HG02798 (cell line): Measurements from ENCODE around the gene FRMD5.

ENCODE experiments used
- ATAC-seq: cut with Tn5 transposase; IDR thresholded peaks from one replicate; pipeline ENCODE4 v1.9.1; 2021; ENCODE audit warnings: mild to moderate bottlenecking; ENCODE audit not compliant: unreplicated experiment, poor library complexity

Gene FRMD5

DNA sequence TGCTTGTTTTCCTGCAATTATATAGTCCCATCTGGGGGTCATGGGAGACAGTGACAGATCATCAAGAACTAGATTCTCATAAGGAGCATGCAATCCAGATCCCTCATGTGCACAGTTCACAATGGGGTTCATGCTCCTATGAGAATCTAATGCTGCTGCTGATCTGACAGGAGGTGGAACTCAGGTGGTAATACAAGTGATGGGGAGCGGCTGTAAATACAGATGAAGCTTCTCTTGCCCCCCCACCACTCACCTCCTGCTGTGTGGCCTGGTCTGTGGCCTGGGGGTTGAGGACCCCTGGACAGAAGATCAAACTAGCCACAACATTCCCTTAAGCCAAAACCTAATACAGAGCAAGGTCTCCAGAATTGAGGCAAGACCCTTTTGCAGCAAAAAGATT, 207.1 kb downstream of the FRMD5 start:
- no peak for ATAC-seq

DNA sequence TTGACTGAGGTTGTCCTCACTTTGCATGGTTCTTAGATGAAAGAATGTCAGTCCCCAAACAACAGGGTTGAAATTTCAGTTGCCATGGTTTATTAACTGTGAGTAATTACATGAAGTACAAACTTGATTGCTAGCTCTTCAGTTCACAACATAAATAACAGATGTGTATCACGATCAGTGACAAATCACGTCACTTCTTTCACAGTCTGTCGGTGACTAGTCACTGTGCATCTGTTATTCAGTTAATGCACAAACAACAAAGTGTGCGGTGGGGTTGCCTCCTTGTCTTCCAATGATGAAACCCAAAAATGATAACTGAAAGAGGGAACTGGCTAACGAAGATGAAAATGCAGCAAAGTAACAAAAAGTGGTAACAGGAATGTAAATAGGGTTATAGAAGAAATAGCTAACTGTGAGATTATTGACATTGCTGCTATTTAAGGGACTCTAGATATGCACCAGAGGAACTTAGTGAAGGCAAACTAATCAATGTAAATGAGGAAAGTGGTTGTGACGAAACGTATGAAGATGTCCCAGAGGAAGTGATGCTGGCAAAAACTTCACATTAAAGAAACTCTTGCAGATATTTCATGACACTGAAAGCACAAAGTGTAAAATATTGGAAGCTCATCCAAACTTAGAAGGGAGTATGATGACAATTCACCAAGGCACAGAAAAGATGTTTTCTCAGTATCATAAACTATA, 208.9 kb downstream of the FRMD5 start:
- ATAC-seq = no peak

DNA sequence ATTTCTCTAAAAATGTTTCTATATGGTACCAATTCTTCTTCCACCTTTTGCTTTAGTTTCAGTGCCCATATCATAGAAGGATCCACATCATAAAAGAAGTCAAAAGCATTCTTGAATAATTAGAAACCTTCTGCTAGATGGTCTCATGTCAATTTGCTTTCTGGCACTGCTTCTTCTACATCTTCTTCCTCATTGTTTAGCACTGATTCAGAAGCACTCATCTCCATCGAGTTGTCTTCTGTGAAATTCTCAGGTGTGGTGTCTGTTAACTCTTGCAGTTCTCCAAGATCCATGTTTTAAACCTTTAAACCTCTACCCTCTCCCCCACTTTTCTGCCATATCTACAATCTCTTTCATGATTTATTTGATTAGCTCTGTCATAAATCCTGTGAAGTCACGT, 213.5 kb downstream of the FRMD5 start:
- no peak for ATAC-seq

DNA sequence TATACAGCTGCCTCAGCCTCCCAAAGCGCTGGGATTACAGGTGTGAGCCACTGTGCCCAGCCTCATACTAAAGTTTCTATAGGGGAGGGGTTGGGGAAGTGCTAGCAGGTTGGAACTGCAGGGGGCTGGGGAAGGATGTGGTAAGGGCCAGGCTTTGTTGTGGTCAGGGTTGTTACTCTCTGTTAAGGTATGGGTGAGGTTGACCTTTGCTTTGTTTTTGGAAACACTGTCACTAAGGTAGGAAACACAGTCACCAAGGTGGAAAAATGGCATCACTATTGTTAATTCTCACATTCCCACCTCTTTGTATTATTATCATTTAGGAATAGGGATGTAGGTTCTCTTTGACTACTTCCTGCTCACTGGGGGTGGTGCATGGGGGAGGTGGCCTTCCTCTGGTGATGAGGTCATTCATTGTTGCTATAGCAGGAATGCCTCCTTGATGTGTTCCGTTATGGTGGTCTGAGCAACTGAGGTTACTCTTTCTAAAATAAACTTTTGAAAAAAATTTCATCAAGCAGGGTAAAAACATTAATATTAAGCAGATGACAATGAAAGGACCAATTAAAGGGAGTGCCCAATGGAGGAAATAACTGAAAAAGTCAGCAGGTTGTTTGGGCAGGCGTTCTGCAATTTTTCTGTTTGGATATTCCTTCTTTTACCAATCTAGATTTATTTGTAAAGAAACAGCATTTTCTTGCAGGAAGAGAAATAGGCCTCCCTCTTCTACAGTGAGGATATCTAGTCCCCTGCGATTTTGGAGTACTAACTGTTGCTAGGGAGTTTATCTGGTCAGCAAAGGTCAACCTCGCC, 217.8 kb downstream of the FRMD5 start:
- no peak for ATAC-seq

DNA sequence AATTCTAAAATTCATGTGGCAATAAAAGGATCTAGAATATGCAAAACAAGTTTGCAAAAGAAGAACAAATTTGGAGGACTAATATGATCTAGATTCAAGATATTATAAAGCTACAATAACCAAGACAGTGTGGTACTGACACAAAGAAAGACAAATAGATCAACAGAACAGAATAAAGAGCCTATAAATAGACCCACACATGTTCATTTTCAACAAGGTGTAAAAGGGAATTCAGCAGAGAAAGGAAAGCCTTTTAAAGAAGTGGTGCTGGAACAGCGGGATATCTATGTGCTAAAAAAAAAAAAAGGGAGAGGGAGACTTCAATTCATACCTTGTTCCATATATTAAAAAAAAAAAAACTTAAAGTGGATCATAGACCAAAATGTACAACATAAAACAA, 219.3 kb downstream of the FRMD5 start:
- ATAC-seq = no peak

DNA sequence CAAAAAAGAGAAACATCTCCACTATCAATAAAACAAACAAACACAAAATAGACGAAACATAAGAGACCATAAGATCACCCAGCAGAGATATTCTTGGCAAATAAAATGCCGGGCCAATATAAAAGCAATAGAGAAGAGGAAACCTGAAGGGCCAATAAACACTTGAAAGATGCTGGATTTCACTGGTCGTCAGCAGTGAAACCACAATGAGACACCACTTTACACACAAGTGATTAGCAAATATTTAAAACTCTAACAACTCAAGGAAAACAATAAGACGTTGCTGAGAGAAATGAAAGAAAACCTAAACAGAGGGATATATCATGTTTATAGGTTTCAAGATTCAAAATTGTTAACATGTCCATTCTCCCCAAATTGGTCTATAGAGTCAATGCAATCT, 219.7 kb downstream of the FRMD5 start:
- no peak for ATAC-seq

DNA sequence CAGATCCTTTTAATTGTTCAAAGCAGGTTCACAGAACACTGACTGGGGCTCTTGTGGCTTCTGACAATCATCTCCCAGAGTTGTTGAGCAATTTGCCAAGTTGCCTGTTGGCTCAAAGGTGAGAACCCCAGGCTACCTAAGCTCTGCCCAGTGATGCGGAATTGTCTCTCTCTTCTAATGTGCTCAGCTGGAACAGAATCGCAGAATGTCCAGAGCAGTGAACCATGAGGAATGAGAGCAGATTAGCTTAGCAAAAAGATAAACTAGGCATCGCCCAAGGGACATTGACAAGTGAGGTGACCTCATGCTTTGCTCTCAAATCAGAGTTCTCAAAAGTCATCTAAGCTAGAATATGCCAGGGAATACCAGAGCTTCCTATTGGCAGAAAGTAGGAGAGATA, 220.2 kb downstream of the FRMD5 start:
- ATAC-seq = no peak

DNA sequence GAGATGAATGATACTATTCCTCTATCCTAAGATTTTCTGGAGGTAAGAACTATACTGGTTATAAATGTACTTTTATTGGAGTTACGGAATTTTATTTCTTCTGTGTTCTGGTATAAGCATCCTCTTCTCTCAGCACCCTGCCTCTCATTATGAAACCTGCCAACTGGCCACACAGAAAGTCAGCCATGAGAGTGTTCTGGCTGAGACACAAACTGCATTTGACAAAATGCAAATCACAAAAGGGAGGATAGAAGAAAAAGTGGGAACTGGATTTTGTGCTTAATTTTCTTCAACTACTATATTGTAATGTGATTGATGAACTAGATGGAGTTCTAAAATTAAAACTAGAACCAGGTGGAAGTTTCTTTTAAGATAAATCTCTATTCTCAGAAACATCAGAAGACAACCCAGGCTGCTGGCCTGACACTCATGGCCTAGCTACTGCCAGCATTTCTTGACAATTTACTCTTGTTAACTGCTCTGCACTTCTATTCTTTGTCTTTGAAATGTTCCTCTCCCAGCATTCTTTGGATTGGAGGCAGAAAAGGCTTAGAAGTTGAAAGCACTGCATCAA, 225.2 kb downstream of the FRMD5 start:
- ATAC-seq = no peak

DNA sequence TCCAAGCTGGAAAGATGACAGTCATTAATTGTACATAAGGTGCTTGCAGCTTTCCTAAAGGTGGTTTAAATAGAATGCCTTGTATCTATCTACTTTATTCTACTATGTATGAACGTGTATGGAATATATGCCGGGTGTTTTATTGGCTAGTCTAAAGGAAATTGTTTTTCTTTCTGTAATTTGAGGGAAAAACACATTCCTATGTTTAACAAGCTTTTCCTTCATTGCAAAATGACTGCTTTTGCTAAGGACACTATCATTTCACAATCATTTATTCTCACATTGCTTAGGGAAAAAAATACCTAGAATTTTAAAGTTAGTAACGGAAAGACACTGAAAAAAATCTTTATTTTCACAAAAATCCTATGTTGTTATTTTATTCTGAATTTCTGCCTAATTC, 226.5 kb downstream of the FRMD5 start:
- no peak for ATAC-seq

DNA sequence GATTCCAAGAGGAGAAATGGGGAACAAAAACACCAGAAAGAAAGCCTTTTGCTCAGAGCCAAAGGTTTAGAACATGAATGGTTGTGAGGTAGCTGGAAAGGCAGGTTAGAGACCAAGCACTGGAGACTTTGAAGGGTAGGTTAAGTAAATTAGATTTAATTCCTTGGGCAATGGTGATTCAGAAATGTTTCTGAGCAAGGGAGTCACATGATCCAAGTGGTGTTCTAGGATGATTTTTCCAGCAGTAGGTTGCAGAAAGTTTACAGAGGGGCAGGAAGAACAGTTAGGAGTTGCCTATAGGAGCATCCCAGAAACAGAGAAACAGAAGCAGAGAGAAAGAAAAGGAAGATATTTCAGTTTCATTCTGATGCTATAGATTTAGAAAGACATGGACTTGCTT, 228.4 kb downstream of the FRMD5 start:
- no peak for ATAC-seq

DNA sequence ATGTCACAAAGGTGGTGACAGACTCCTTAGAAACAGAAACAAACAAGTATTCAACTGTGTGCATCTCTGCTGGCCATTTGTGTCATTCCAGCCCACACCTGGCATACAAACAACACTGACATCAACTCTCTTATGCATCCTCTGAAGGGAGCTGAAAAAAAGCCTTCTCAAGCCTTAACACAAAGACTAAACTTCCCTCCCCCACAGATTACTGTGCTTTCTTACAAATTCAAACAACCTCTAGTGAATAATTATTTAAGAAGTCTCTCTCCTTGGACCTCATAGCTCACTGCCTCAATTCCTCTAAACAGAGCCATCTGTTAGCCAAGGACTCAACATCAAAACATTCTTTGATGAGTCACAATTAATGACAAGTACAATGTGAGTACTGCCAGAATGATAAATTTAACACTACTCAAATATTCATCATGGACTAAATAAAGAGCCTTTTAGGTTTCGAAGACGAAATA, 236.2 kb downstream of the FRMD5 start:
- ATAC-seq = no peak

DNA sequence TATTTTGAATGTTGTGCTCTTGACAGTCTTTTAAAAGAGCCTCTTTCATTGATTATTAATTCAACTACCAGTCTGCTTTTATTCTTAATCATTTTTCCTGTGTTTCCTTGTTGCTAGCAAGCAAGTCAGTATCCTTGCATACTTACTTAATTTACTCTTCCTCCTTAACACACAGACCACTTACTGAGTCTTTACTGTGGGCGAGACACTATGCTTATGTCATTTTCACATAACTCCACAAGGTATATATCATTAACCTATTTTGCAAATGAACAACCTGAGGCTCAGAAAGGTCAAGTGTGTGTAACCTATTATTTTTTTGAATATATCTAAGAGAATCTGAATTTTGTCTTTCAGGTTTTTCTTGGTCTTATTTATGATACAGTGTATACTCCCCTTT, 237.3 kb downstream of the FRMD5 start:
- no peak for ATAC-seq

DNA sequence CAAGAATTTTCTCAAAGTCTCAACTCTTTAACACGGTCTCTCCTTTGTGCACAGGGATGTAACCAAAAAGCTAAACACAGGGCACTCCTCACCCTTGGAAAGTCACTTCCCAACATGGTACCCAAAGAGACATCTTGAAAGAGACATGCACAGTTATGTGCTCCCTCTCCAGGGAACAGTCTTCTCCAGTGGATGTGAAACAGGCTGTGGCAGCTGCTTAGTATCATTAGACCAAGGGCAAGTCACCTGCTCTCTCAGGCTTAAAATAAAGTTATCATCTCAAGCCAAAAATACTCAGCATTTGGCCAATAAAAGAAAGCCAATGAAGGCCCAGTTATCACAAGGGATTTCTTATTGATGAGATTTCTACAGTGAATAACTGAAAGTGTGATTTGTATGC, 239.9 kb downstream of the FRMD5 start:
- no peak for ATAC-seq

DNA sequence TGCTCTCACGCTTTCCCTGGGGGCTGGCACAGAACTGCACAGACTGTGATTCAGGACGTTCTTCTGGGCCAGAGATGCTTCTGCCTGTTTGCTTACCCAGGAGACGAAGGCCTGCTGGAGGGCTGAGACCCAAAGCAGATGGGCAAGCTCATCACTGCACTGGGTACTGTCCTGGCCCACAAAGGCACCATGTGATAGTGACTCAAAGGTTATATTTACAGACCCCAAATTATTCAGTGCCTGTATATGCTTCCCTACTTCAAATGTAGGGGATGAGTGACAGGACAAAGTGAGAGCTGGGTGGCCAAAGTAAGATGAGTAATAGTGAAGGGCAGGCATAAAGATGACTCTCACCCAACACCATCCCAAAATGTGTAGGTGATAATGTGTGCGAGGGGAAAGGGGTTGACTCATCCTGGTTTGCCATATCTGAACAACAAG, 240.9 kb downstream of the FRMD5 start:
- ATAC-seq = no peak

DNA sequence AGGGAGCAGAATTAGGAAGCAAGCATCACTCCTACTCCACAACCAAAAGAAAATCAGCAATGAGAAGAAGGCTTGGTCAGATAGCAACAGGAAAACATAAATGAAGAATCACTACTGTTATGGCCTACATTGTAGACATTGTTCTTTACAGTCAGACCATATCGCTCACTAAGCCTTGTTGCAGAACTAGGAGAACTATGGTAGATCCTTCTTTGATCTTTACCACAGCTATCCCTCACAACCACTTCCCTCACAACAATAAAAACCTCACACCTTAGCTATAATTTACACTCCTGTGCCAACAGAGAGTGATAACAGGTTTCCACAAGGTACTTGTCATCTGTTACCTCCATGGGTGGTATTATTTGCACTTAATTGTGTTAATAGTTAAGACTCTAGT, 241.7 kb downstream of the FRMD5 start:
- no peak for ATAC-seq

DNA sequence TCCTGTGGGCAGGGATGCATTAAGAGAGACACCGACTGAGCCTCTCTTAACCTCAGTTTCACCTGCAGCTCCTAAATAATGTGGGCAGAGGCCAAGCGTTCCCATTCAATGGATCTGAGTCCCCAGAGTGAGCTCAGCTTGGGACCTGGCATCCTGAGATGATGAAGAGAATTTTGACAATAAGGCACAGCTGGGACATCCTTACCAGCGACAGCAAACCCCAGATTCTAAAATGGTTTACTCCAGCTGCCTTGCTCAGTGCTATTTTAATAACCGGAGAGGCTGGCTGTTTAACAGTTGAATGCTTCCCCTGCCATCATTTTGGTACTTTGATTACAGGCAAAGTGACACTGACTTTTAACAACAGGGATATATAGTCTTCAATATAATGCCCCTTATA, 244.5 kb downstream of the FRMD5 start:
- no peak for ATAC-seq

DNA sequence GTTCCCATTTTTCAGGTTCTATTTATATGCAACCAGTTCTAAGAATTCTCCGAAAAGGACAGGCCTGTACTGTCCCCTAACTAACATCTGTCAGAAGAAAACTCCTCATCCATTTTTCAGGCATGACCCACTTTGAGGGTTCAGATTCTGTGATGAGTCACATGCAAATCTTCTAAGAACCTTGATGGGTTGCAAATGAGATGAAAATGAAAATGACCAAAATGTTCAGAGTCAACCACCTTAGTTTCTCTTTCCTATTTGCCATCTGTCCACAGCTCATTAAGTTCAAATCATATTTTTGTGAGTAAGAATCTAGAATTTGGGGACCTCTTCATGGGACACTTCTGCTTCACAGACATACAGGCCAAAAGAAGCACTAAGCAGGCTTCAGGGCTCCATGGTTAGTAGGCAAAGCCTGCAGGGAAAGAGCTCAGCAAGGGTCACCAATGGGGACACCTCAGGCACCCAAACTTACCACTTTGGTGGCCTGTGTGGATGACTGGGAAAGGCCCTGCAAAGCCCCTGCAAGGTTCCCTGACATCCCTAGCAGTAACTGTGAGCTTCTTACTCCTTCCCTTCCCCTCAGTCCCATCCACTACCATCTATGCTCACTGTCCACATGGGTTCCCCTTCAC, 246.3 kb downstream of the FRMD5 start:
- ATAC-seq = peak; percentile 90

DNA sequence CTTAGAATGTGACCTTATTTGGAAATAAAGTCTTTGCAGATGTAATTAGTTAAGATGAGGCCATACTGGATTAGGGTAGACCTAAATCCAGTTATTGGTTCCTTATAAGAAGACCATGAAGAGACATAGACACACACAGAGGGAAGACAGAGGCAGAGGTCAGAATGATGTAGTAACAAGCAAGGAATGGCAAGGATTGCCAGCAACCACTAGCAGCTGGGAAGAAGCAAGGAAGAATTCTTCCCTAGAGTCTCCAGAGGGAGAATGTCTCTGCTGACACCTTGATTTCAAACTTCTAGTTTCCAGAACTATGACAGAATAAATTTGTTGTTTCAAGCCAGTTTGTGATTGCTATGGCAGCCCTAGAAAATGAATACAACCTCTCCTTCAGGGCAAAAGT, 251.6 kb downstream of the FRMD5 start:
- ATAC-seq = no peak

DNA sequence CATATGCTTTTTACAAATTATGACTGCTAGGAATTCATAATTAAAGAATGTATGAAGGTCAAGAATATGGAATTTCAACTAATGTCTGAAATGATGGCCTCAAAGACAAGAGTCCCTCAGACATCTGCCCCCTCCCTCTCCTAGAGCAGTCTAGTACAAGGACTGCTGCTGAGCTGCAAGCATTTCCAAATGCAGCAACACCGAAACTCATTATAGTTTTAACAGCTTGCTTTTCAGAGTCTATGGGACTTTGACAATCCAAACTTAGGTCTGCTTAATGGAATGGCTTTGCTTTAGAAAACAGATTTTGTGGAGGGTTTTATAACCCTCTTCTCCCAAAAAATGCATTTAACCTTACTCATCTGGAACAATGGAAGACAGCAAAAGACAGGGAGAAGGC, 252.9 kb downstream of the FRMD5 start:
- no peak for ATAC-seq

DNA sequence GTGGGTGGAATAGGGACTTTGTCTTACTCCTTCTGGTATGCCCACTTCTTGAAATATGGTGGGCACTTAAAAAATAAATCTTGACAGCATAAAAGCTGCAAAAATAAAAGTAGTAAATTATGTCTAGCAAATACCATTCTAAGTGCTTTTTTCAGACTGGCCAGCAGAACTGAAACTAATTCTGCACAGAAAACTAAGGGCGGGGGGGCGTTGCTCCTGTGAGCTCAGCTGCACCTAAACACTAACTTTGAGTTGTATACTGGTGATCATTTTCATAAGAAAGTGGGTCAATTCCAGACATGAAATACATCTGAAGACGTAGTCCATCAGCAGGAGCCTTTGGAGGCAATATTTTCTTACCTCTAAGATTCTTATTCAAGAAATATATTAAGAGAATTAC, 253.5 kb downstream of the FRMD5 start:
- ATAC-seq = peak; percentile 67

DNA sequence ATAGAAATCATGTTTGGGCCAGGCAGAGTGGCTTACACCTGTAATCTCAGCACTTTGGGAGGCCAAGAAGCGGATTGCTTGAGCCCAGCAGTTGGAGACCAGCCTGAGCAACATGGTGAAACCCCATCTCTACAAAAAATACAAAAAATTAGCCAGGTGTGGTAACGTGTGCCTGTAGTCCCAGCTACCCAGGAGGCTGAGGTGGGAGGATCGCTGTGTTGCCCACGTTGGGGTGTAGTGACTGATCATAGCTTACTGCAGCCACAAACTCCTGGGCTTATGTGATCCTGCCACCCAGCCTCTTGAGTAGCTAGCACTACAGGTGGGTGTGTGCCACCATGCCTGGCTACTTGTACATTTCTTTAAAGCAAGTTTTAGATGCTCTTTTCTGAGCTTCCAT, 254.0 kb downstream of the FRMD5 start:
- ATAC-seq = no peak
